K562 (cell line): Measurements from ENCODE around the gene IRAK2. TPM values are rescaled to one million over a fixed set of nuclear protein-coding genes. Genes with fewer than 3 reads are reported as not detected.

Experiments used
- ATAC-seq: fragments of 200-7000 bp; cut with Tn5 transposase; 3 replicates; pipeline ENCODE4 v1.9.1; 2020; ENCODE audit warnings: moderate library complexity
- BruUV-seq: library from RNA; stranded (reverse); fragments of 400-500 nt; replicated peaks from 2 replicates; lab custom pipeline; 2021; lab: Mats Ljungman, UMichigan
- CTCF ChIA-PET: fragments of 300-600 bp; formaldehyde crosslinking; extraction: SDS; loops from one replicate; lab custom pipeline; 2021; ENCODE audit warnings: low intra/inter-chr PET ratio; lab: Yijun Ruan, JAX
- POLR2A ChIA-PET: fragments of 300-600, 350-650 bp; sonication (Branson Sonifier 250); formaldehyde crosslinking; extraction: SDS; loops from one replicate; lab custom pipeline; 2021; ENCODE audit warnings: antibody characterized with exemption, inconsistent platforms; lab: Yijun Ruan, JAX
- DNase-seq, 4 experiments: peaks; one replicate each; pipeline versions ENCODE4 v3.0.0 to v3.0.0-alpha.2; 2011 to 2018; ENCODE audit warnings: low spot score in 3 of 4, mixed read lengths in 3 of 4; ENCODE audit errors: extremely low read depth in 1 of 4
- FAIRE-seq: peaks from 2 replicates; lab custom pipeline; 2011; peaks lifted over from hg19 to GRCh38; lab: Jason Lieb, UNC
- H2AFZ ChIP-seq: 2 replicates; pipeline ENCODE4 v1.6.0; 2011; ENCODE audit warnings: low read depth, low read length, control low read depth, inconsistent platforms
- H3K27ac ChIP-seq: fragments of 200-600 bp; 3 replicates; pipeline ENCODE4 v1.8.0; 2011; ENCODE audit warnings: low read depth, mild to moderate bottlenecking, control low read depth, inconsistent platforms, low read length, moderate library complexity, mixed read lengths; ENCODE audit errors: extremely low read depth
- H3K27me3 ChIP-seq, 2 experiments: fragments of 300-600 bp in 1 of 2; 2 replicates in 1 of 2; 3 replicates in 1 of 2; pipeline versions ENCODE4 v1.6.0 to v1.8.0; 2011; ENCODE audit warnings: inconsistent platforms in 2 of 2, low read length in 2 of 2, mild to moderate bottlenecking in 1 of 2, mixed read lengths in 1 of 2, moderate library complexity in 1 of 2; ENCODE audit not compliant: control insufficient read depth in 2 of 2, insufficient read depth in 2 of 2
- H3K36me3 ChIP-seq: fragments of 300-600 bp; 3 replicates; pipeline ENCODE4 v1.8.0; 2011; ENCODE audit warnings: mild to moderate bottlenecking, low read length, inconsistent platforms; ENCODE audit not compliant: control insufficient read depth, insufficient read depth
- H3K4me1 ChIP-seq, 2 experiments: fragments of 200-600 bp in 1 of 2; replicated peaks in 1 of 2; 2 replicates in 1 of 2; 3 replicates in 1 of 2; pipeline versions ENCODE4 v1.5.1 to v1.8.0; 2011; ENCODE audit warnings: inconsistent platforms in 2 of 2, low read length in 2 of 2, mild to moderate bottlenecking in 1 of 2, mixed read lengths in 1 of 2, moderate library complexity in 1 of 2; ENCODE audit not compliant: control insufficient read depth in 2 of 2, insufficient read depth in 2 of 2
- H3K4me2 ChIP-seq: 2 replicates; pipeline ENCODE4 v1.6.1; 2011; ENCODE audit warnings: low read length, control low read depth, inconsistent platforms, mixed read lengths; ENCODE audit not compliant: insufficient read depth
- H3K4me3 ChIP-seq: fragments of 200-600 bp; sonication (generic), shearing (Covaris generic); 2 replicates; pipeline ENCODE4 v1.5.1; 2016; ENCODE audit warnings: control low read depth, inconsistent platforms
- H3K79me2 ChIP-seq: fragments of 200-600 bp; 3 replicates; pipeline ENCODE4 v1.8.0; 2011; ENCODE audit warnings: low read length, inconsistent platforms; ENCODE audit not compliant: control insufficient read depth, insufficient read depth
- H3K9ac ChIP-seq, 2 experiments: 2 replicates each; pipeline versions ENCODE4 v1.6.0 to v1.6.1; 2011; ENCODE audit warnings: low read depth in 2 of 2, low read length in 2 of 2, control low read depth in 1 of 2, inconsistent platforms in 1 of 2, mild to moderate bottlenecking in 1 of 2, mixed read lengths in 1 of 2; ENCODE audit not compliant: insufficient read depth in 1 of 2
- H3K9me1 ChIP-seq: one replicate; pipeline ENCODE4 v1.6.0; 2011; ENCODE audit warnings: inconsistent platforms, mild to moderate bottlenecking, low read length, moderate library complexity; ENCODE audit not compliant: control insufficient read depth, insufficient read depth
- H3K9me3 ChIP-seq: replicated peaks from 2 replicates; pipeline ENCODE4 v1.5.1; 2011; ENCODE audit warnings: low read depth, low read length, inconsistent platforms; ENCODE audit not compliant: control insufficient read depth, insufficient read depth
- H4K20me1 ChIP-seq: replicated peaks from 2 replicates; pipeline ENCODE4 v1.6.1; 2011; ENCODE audit warnings: low read length, inconsistent platforms, mixed read lengths; ENCODE audit not compliant: control insufficient read depth, insufficient read depth
- CAMTA2 ChIP-seq: fragments of 250-450 bp; sonication (Bioruptor Pico); conservative IDR thresholded peaks from 2 replicates; pipeline ENCODE4 v1.5.1; 2022
- DLX4 ChIP-seq: fragments of 250-450 bp; sonication (Bioruptor Pico); IDR thresholded peaks from 2 replicates; pipeline ENCODE4 v1.6.1; 2021; ENCODE audit warnings: mild to moderate bottlenecking
- ESRRB ChIP-seq: fragments of 250-450 bp; sonication (Bioruptor Pico); IDR thresholded peaks from 2 replicates; pipeline ENCODE4 v1.5.0; 2020; ENCODE audit warnings: mild to moderate bottlenecking, moderate library complexity, borderline replicate concordance
- ETV1 ChIP-seq: fragments of 450-650 bp; conservative IDR thresholded peaks from 2 replicates; pipeline ENCODE4 v1.6.1; 2016; ENCODE audit warnings: missing genetic modification characterization, control low read depth, low read depth, missing compliant biosample characterization
- FIP1L1 ChIP-seq: fragments of 200-400 bp; formaldehyde crosslinking; IDR thresholded peaks from 2 replicates; pipeline ENCODE4 v1.6.1; 2018; ENCODE audit warnings: mild to moderate bottlenecking, low read depth, low read length; ENCODE audit not compliant: poor library complexity, severe bottlenecking
- GABPA ChIP-seq: fragments of 200-800 bp; sonication (Bioruptor generic); conservative IDR thresholded peaks from 2 replicates; pipeline ENCODE4 v1.6.1; 2016; ENCODE audit warnings: low read depth, missing genetic modification characterization, missing compliant biosample characterization
- HNRNPK ChIP-seq: fragments of 200-400 bp; formaldehyde crosslinking; IDR thresholded peaks from one replicate; pipeline ENCODE4 v1.6.1; 2018; ENCODE audit warnings: mild to moderate bottlenecking, low read depth, low read length; ENCODE audit not compliant: poor library complexity, severe bottlenecking
- MAFF ChIP-seq: IDR thresholded peaks from 2 replicates; pipeline ENCODE4 v1.6.1; 2012; ENCODE audit warnings: low read length, improper control_type of control experiment
- PHB2 ChIP-seq: fragments of 450-650 bp; IDR thresholded peaks from 2 replicates; pipeline ENCODE4 v1.6.1; 2017; ENCODE audit warnings: low read depth
- PHTF2 ChIP-seq: fragments of 250-450 bp; sonication (Bioruptor Pico); IDR thresholded peaks from 2 replicates; pipeline ENCODE4 v1.5.0; 2021; ENCODE audit warnings: mild to moderate bottlenecking
- RCOR1 ChIP-seq, 2 experiments: IDR thresholded peaks; 2 replicates each; pipeline ENCODE4 v1.6.1; 2012; ENCODE audit warnings: low read depth in 2 of 2, low read length in 2 of 2, borderline replicate concordance in 1 of 2, improper control_type of control experiment in 1 of 2
- RFX1 ChIP-seq: fragments of 450-650 bp; IDR thresholded peaks from 2 replicates; pipeline ENCODE4 v1.6.1; 2016; ENCODE audit warnings: mild to moderate bottlenecking, moderate library complexity
- SMARCB1 ChIP-seq: IDR thresholded peaks from 2 replicates; pipeline ENCODE4 v1.6.1; 2011; ENCODE audit warnings: improper control_type of control experiment, low read depth; ENCODE audit not compliant: insufficient read length
- SNAPC5 ChIP-seq: fragments of 250-450 bp; sonication (Bioruptor Pico); IDR thresholded peaks from 2 replicates; pipeline ENCODE4 v1.8.0; 2021; ENCODE audit warnings: moderate library complexity, mild to moderate bottlenecking, inconsistent platforms
- ZKSCAN1 ChIP-seq: fragments of 150-350 bp; IDR thresholded peaks from 2 replicates; pipeline ENCODE4 v1.6.1; 2016; ENCODE audit warnings: low read depth, low read length
- ZNF398 ChIP-seq: fragments of 250-450 bp; sonication (Bioruptor Pico); IDR thresholded peaks from 2 replicates; pipeline ENCODE4 v1.8.0; 2021; ENCODE audit warnings: moderate library complexity, mild to moderate bottlenecking, inconsistent platforms
- ZNF707 ChIP-seq: fragments of 250-450 bp; sonication (Bioruptor Pico); conservative IDR thresholded peaks from 2 replicates; pipeline ENCODE4 v1.8.0; 2022; ENCODE audit warnings: inconsistent platforms, mild to moderate bottlenecking, moderate library complexity
- ZNF717 ChIP-seq: fragments of 250-450 bp; sonication (Bioruptor Pico); IDR thresholded peaks from 2 replicates; pipeline ENCODE4 v1.5.0; 2021
- ZNF764 ChIP-seq: fragments of 250-450 bp; sonication (Bioruptor Pico); IDR thresholded peaks from 2 replicates; pipeline ENCODE4 v1.4.0; 2020; ENCODE audit warnings: low read depth, mild to moderate bottlenecking, moderate library complexity
- WGBS: fragments of 100-300 bp; shearing (Covaris generic); methylation state at CpG from one replicate; pipeline ENCODE4 v1.1.6; 2016; ENCODE audit warnings: low coverage, mixed read lengths; ENCODE audit not compliant: insufficient coverage; ENCODE audit errors: missing lambda C conversion rate; 5-methylcytosine and 5-hydroxymethylcytosine counted together
- in situ Hi-C: fragments of 300-500 bp; cut with MboI; formaldehyde crosslinking; loops from 4 replicates; pipeline ENCODE4 v1.15.0; 2018; ENCODE audit warnings: inconsistent platforms, mixed read lengths
- intact Hi-C: fragments of 100-400 bp; cut with micrococcal nuclease; formaldehyde crosslinking; loops from 2 replicates; pipeline ENCODE4 v1.14.2; 2022
- polyA plus RNA-seq, 8 experiments: library from polyadenylated mRNA; depleted of rRNA in 4 of 8; stranded (reverse) in 5 of 8; unstranded in 3 of 8; fragments of >200 nt; fragmentation: Nextera tagmentation in 2 of 8; fragmentation: Illumina TruSeq in 1 of 8; extraction: Ambion mirVana in 2 of 8; extraction: Trizol in 1 of 8; gene quantifications; 2 replicates each; pipeline versions ENCODE4 v1.2.1 to v1.2.3, GENCODE V29; 2011 to 2014; ENCODE audit warnings: inconsistent platforms in 1 of 8, missing spikeins in 1 of 8
- total RNA-seq, 7 experiments: library from RNA; depleted of rRNA in 6 of 7; stranded (reverse); fragments of >200 nt in 6 of 7; fragmentation: Illumina TruSeq in 2 of 7; extraction: Trizol in 2 of 7; gene quantifications; 2 replicates each; pipeline versions ENCODE4 v1.2.1 to v1.2.3, GENCODE V29; 2011 to 2021; ENCODE audit warnings: low replicate concordance in 1 of 7

IRAK2 gene
- total and polyA plus RNA-seq, 9 of the 15 experiments (the other 6 are each of a cell fraction or from before 2014, with no cell fraction given) = 0.42 to 4.4 (median 2.7) TPM

- Histone ChIP-seq H3K9me1 (no peaks in the 10 kb centered on the region), H3K4me1 (peaks cover 0 to 3% of the 10 kb centered on the region in 2 experiments; a peak in 2 of 5 replicates), H4K20me1 (no peaks in the 10 kb centered on the region), H3K4me2 (no peak overlapping the region), H3K36me3 (no peaks in the 10 kb centered on the region), H3K9me3 (no peaks in the 10 kb centered on the region), H2AFZ (no peak overlapping the region), H3K4me3 (no peak overlapping the region), H3K27ac (no peak overlapping the region), H3K79me2 (no peaks in the 10 kb centered on the region), H3K9ac (no peak overlapping the region), H3K27me3 (no peaks in the 10 kb centered on the region)
- intact Hi-C loops = loop anchor here (10.0 kb wide), 1 partner anchor 294 kb away; the partner anchor contains the start of gene CRELD1
- no peak for DNase-seq
- no peak for FAIRE-seq
- CTCF ChIA-PET = no interaction called here
- BruUV-seq = no TSS peak
- ATAC-seq = peak; percentile 29; the same call in 2 of the 3 replicates
- WGBS = 54% methylated on average over 4 of the region's 4 CpGs
- in situ Hi-C loops = no loop called here
- POLR2A ChIA-PET = interaction anchor here (0.7 to 1.6 kb wide), 3 partner anchors 10 to 302 kb away, joined by 3 to 4 read pairs (median 3); partner anchors contain the start of gene TATDN2
- no peak for TF ChIP-seq SMARCB1
- TF ChIP-seq ESRRB (CRISPR knock-in tag) = no peak
- peak; percentile 7; the same call in 1 of the 2 replicates for TF ChIP-seq ETV1
- no peak for TF ChIP-seq ZNF717 (CRISPR knock-in tag)
- peak; percentile 66 for TF ChIP-seq GABPA (tag)
- no peak for TF ChIP-seq SNAPC5 (CRISPR knock-in tag)
- TF ChIP-seq PHB2 = no peak
- TF ChIP-seq MAFF = no peak
- no peak for TF ChIP-seq ZNF398
- no peak for TF ChIP-seq HNRNPK
- TF ChIP-seq ZNF707 (CRISPR knock-in tag) = no peak
- TF ChIP-seq ZNF764 (CRISPR knock-in tag) = no peak
- TF ChIP-seq RFX1 = no peak
- no peak for TF ChIP-seq DLX4 (CRISPR knock-in tag)
- TF ChIP-seq CAMTA2 (CRISPR knock-in tag) = no peak
- TF ChIP-seq ZKSCAN1 = no peak
- TF ChIP-seq FIP1L1 = no peak
- 0 out of 4 replicates have a peak, but pooled peaks of 1 of the 2 experiments have one; percentile 12 for TF ChIP-seq RCOR1 (IDR thresholded peaks at IDR 0.05; ENCODE audit: borderline replicate concordance in 1 of 2, low read depth in 2 of 2, low read length in 2 of 2)
- TF ChIP-seq PHTF2 (CRISPR knock-in tag) = no peak
These were observed 63.7 kb downstream of the IRAK2 start for GRCh38 chr3:10228248-10228950.
